HG03135 (cell line): ENCODE measurements around the gene CFAP45.
A peak's percentile ranks its signal among the peaks of the same experiment; 100 is the strongest.

Experiments used
- ATAC-seq: cut with Tn5 transposase; IDR thresholded peaks from one replicate; pipeline ENCODE4 v1.9.1; 2021; ENCODE audit warnings: mild to moderate bottlenecking, moderate library complexity; ENCODE audit not compliant: unreplicated experiment

CFAP45 gene

GRCh38 chr1:159857889-159858288 is 42.1 kb downstream of the CFAP45 start:
- no peak for ATAC-seq

DNA sequence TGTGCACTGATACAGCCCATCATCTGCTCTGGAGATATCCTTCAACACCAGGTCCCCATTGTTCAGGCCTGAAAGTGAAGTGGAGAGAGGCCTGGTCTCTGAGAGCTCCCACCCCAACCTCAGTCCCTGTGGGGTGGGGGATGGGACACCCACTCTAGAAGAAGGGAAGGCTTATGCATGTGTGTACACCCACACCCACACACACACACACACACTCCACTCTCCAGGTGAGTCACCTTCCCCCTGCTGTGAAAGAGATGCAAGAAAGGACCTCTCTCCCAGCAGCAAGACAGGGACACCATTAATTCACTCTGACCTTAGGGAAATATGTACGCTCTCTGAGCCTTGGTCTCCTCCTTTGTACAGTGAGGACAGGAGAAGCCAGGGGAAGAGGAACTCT is 43.4 kb downstream of the CFAP45 start:
- no peak for ATAC-seq

DNA sequence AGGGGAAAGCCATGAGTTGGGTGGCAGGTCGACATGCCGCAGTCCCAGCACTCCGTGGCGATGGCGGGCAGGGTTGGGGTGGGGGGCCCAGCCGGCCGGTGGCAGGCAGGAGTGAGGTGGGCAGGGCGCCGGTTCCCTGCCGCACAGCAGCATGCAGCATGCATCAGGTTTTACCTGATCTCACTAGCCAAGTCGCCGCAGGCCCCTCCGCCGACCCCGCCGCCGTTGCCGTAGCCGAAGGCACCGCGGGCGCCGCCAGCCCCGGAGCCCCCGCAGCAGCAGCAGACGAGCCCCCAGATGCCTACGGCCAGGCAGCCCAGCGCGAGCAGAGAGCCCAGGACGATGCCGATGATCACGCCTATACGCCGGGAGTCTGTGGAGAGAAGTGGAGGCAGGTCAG is 44.3 kb downstream of the CFAP45 start:
- ATAC-seq: no peak

GRCh38 chr1:159854693-159855192 is 45.2 kb downstream of the CFAP45 start:
- peak; percentile 87 for ATAC-seq

GRCh38 chr1:159854116-159854692 is 45.8 kb downstream of the CFAP45 start:
- ATAC-seq: no peak

DNA sequence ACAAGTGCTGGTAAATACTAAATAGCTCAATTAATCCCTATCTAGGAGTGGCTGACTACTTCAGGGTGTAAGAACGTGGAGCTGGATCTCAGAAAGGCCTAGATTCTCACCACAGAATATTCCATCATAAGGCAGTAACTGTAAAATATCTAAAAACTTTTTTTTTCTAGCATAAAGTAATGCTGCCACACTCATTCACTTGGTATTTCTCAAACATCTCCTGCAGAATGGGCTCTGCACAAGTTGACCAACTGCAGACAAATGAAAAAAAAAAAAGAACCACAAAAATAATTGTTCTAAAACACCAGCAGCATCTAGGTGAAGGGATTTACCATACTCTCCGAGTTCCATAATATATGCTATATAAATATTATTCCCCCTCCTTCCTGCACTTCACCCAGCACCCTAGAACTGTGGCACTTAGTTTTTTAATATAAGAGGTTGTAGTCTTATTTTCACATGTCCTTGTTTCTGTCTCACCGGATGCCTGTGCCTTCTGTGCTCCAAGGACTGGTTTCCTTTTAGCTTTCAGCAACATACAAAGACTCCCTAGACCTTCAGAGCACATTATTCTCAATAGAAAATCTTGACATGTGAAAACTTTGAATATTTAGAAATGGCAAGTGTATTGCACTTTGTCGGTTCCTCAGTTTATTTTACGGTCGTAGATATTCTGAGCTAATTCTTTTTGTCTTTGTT is 46.4 kb downstream of the CFAP45 start:
- ATAC-seq: no peak

GRCh38 chr1:159851407-159851806 is 48.6 kb downstream of the CFAP45 start:
- ATAC-seq: no peak

- no peak for ATAC-seq
Measured at GRCh38 chr1:159849626-159850366, 50.2 kb downstream of the CFAP45 start.

DNA sequence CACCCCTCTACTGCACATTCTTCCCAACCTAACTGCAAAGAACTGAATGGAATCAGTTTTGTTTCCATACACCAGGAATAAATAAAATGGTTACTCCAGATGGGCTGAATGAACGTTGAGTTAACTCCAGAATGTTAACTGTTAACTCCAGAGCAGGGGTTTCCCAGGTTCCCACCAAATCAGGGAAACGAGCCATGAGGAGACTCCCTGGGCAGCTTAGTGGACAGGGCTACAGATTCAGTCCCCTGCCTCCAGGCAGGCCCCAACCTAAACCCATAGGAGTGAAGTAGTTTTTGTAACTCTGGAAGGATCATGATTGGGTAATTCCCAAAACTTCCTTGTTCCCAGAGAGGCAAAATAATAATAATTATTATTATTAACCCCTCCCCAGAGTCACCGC is 51.6 kb downstream of the CFAP45 start:
- no peak for ATAC-seq

DNA sequence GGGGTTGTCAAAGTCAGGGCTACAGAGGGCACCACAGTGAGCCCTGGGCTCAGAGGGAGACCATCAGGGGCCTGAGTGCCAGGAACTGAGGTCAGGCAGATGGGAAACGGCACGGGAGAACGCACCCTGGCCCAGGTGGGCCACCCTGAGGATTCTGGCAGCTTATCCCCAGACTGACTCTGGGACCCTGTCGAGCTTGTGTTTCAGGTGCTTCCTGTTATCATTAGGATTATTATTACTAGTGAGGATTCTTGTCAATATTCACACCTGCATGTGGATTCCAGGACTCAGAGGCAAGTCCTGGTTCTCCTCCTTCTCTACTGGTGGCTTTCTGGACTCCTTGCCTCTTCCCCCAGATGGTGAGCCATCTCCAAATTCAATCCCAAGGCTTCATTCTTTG is 52.7 kb downstream of the CFAP45 start:
- no peak for ATAC-seq

DNA sequence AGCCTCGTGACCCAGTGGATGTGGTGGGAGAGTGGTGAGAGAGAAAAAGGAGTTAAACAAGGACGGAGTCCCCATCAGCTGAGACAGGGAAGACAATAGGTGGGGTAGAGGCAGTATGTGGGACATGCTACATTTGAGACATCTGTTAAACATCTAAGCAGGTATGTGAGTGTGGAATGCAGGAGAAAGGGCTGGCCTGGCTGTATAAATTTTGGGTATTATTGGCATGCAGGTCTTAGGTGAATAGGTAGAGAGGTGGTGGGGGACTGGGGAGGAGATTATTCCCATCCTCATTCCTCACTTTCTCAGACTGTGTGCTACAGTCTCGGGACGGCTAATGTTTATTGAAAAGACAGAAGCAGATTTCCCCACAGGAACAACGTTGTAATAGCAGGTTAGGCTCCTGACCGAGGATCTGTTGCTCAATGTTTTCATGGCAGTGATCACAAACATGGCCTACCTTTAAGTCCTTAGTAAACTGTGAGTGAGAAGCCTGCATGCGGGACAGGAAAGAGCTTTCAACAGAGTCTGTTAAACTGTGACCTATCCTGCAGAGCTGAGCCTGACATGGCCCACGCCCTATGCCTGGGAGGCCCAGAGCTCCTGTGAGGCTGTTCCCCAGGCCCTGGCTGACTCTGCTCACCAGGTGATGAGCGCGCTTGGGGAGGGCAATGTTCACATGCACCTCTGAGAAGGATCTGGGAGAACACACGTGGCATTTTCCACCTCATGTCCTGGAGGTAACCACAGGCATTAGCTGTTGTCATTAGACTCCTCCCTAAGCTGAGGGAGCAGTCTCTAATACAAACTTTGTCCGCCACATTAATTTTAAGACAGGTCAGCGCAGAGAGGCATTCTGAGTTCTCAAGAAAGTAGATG is 54.0 kb downstream of the CFAP45 start:
- no peak for ATAC-seq

GRCh38 chr1:159843459-159843858 is 56.5 kb downstream of the CFAP45 start:
- no peak for ATAC-seq

DNA sequence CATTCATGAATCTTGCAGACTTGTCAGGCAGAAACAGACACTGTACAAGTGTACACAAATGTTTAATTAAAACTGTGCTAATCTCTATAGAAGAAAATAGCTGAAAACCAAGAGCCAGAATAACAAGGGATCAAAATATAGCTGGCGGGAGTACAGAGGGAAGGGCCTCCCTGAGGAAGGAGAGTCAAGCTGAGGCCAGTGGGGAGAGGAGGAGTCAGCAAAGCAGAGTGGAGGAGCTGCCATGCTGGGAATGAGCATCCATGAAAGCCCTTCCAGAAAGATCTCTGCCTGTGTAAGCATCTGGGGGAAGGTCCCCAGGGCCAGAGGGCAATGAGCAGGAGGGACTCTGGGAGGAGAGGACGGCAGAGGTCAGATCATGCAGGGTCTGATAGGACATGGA is 58.2 kb downstream of the CFAP45 start:
- ATAC-seq: no peak

DNA sequence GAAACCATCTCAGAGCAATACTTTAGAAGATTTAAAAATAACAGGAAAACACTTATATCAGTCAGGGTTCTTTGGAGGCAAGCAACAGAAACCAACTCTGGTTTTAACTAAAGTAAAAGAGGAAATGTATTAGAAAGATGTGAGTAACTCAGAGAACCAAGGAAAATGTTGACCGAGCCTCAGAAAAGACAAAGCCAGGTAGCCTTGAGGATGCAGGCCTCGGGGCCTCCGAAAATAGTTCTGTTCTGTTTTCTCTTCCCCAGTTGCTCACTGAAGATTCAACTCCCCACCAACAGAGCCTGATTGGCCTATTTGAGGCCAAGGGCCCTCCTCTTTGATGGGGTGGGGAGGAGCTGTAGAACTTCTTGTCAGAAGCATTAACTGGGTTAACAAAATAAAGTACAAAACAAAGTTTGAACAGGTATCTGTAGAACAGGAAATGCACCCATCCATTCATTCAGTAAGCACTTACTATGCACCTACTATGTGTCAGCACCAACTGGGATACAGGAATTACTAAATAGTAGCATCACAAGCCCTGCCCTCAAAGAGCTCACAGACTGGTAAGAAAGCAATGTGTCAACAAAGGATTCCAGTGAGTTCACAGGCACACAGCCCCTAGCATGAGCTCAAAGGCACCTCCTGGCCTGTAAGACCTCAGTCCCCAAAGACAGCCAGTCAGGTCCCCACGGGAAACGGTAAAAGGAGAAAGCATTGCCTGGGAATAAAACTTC is 60.7 kb downstream of the CFAP45 start:
- ATAC-seq: peak; percentile 76

DNA sequence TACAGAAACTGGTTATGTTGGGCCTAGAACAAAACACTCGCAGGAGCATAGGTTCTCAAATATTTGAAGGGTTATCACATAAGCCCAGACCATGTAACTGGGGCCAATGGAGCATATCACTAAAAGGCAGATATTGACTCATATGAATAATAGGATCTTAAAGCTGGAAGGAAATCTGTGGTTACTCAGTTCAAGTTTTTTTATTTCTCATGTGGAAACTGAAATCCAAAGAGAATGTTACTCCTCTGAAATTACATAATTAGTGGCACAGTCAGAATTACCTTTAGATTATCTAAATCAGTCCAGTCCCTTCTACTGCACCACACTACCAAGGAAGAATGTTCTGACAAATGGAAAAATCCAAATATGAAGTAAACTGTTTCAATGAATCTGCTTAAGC is 61.2 kb downstream of the CFAP45 start:
- peak; percentile 60 for ATAC-seq

DNA sequence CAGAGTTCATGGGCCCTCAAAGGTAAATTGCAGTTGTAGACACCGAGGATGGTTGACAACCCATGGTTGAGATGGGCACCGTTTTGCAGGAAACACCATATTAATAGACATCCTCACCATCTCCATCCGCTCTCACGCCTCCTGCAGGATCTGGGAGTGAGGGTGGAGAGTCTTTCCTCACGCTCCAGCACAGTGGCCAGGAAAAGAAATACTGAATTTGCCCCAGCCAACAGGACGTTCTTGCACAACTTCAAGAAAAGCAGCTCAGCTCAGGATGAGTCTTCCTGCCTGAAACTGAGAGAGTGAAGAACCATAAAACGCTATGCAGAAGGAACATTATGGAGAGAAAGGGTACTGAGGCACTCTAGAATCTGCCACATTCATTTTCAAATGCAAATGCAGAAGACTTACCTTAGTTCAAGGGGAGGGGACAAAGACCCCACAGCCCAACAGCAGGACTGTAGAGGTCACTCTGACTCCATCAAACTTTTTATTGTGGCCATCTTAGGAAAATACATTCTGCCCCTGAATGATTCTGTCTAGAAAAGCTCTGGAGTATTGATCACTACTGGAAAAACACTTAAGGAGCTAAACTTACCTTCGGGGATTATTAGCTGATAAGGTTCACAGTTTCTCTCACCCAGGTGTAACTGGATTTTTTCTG is 64.0 kb downstream of the CFAP45 start:
- no peak for ATAC-seq

DNA sequence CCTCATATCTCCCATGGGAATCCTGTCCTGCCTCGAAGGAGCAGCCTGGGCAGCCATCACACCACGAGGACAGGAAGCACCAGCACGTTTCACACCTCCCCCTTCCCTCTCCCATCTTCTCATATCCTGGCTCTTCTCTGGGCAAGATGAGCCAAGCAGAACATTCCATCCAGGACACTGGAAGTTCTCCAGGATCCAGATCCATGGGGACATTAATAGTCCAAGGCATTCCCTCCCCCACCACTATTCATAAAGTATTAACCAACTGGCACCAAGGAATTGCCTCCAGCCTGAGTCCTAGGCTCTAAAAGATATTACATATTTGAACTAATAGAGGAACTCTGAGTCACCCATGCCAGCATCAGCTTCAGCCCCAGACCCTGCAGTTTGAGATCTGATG is 64.6 kb downstream of the CFAP45 start:
- ATAC-seq: no peak

GRCh38 chr1:159832309-159832708 is 67.7 kb downstream of the CFAP45 start:
- ATAC-seq: no peak

DNA sequence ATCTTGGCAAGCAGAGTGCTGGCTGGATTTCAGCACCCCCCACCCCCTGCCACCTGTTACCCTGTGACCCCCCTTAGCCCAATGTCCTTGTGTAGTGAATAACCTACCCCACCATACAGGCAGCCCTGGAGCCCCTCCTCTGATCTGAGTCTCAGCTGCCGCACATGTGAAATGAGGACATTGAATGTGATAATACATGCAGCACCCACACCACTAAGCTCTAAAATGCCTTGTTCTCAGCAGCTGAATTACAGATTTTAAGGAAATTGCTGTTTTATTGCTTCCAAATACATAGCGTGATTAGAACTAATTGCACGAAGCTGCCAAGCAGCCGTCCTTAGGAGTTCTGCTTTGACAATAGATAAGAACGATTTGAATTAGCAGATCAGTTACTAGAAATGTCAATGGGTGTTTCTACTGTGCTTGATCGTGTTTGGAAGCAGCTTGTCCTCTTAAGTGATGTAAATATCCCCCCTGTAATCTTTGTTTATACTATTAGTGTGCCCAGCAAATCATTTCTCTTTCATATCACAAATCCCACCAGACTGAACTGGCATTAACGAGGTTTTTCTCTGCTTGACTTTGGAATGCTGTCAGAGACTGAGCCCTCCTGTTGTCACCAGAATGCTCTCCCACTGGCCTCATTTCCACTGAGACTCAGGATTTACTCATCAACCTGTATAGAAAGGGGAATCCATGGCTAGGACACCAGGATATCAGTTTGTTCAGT is 68.4 kb downstream of the CFAP45 start:
- no peak for ATAC-seq
